Naive thymus-derived CD8-positive, alpha-beta T cell (primary cell): ENCODE data around the gene CEP70. TPM values are rescaled to one million over a fixed set of nuclear protein-coding genes. Genes with fewer than 3 reads are reported as not detected.

Experiments used
- ATAC-seq, 2 donors: fragments of 150-1000 bp; cut with Tn5 transposase in 1 of 2; sonication (Bioruptor Pico), chemical (Tn5 transposase) in 1 of 2; 1 replicate in 1 of 2; 2 replicates in 1 of 2; pipeline ENCODE4 v1.10.0; 2021; ENCODE audit warnings: mild to moderate bottlenecking in 2 of 2, moderate library complexity in 2 of 2
- POLR2A ChIA-PET: fragments of 350-600 bp; sonication (Branson Sonifier 250); formaldehyde crosslinking; loops from one replicate; lab custom pipeline; 2021; ENCODE audit warnings: antibody characterized with exemption; lab: Charles Lee
- DNase-seq, 10 donors: peaks; one replicate each; pipeline versions ENCODE4 v3.0.0 to v3.0.0-alpha.2; 2020 to 2022
- H3K27ac Mint-ChIP-seq, 10 donors: one replicate each; pipeline ENCODE4 v1.8.0; 2020 to 2022; ENCODE audit warnings: mild to moderate bottlenecking in 10 of 10, mixed read lengths in 10 of 10, moderate library complexity in 4 of 10, inconsistent platforms in 1 of 10
- H3K27me3 Mint-ChIP-seq, 5 donors: one replicate each; pipeline ENCODE4 v1.8.0; 2021 to 2022; ENCODE audit warnings: mixed read lengths in 5 of 5
- H3K36me3 Mint-ChIP-seq, 3 donors: one replicate each; pipeline ENCODE4 v1.8.0; 2020 to 2022; ENCODE audit warnings: mixed read lengths in 3 of 3, mild to moderate bottlenecking in 2 of 3, inconsistent platforms in 1 of 3
- H3K4me1 Mint-ChIP-seq, 4 donors: one replicate each; pipeline ENCODE4 v1.8.0; 2021 to 2022; ENCODE audit warnings: mixed read lengths in 4 of 4
- H3K4me3 Mint-ChIP-seq, 10 donors: one replicate each; pipeline ENCODE4 v1.8.0; 2020 to 2022; ENCODE audit warnings: mild to moderate bottlenecking in 10 of 10, mixed read lengths in 10 of 10, moderate library complexity in 6 of 10, inconsistent platforms in 1 of 10
- H3K9me3 Mint-ChIP-seq, 9 donors: one replicate each; pipeline ENCODE4 v1.8.0; 2020 to 2022; ENCODE audit warnings: mixed read lengths in 9 of 9, mild to moderate bottlenecking in 3 of 9, inconsistent platforms in 1 of 9, moderate library complexity in 1 of 9
- polyA plus RNA-seq, 3 donors: library from polyadenylated mRNA; unstranded; fragments of 300-500 nt; fragmentation: Illumina TruSeq; gene quantifications; one replicate each; pipeline ENCODE4 v1.2.3, GENCODE V29; 2021
- total RNA-seq, 8 experiments: library from RNA in 2 of 8; stranded (reverse) in 2 of 8; gene quantifications; one replicate each; pipeline ENCODE4 v1.2.3 and lab custom pipeline; 2021 to 2026

Gene CEP70
- total and polyA plus RNA-seq, 5 experiments from 2014 or later: 12.3 to 37.1 (median 16.8) TPM

- Mint-ChIP-seq H3K4me1 (peaks cover 0 to 2% (median under 1%) of the 10 kb centered on the region in 4 donors), H3K27me3 (peaks cover 0 to 4% (median 0%) of the 10 kb centered on the region in 5 donors), H3K36me3 (no peaks in the 10 kb centered on the region), H3K4me3 (no peak overlapping the region), H3K9me3 (no peaks in the 10 kb centered on the region), H3K27ac (no peak overlapping the region)
- ATAC-seq (no peak), DNase-seq (no peak)
- POLR2A ChIA-PET: no interaction called here
These were observed 142.4 kb downstream of the CEP70 start for GRCh38 chr3:138451595-138452162.

- Mint-ChIP-seq H3K27ac (no peak overlapping the region), H3K4me3 (no peak overlapping the region), H3K9me3 (no peaks in the 10 kb centered on the region), H3K27me3 (peaks cover 0 to 4% (median 0%) of the 10 kb centered on the region in 5 donors), H3K4me1 (peaks cover 0 to 1% (median 0%) of the 10 kb centered on the region in 4 donors), H3K36me3 (no peaks in the 10 kb centered on the region)
- ATAC-seq (no peak), DNase-seq (no peak)
- POLR2A ChIA-PET: no interaction called here
These were observed 143.2 kb downstream of the CEP70 start for GRCh38 chr3:138450704-138451424.

GRCh38 chr3:138450181-138450580 is 143.9 kb downstream of the CEP70 start:
- H3K9me3 Mint-ChIP-seq: no peaks in the 10 kb centered on the region
- ATAC-seq: no peak
- H3K27ac Mint-ChIP-seq: no peak overlapping the region
- H3K4me3 Mint-ChIP-seq: no peak overlapping the region
- peaks cover 0 to 1% (median 0%) of the 10 kb centered on the region in 4 donors for H3K4me1 Mint-ChIP-seq
- DNase-seq: no peak
- POLR2A ChIA-PET: no interaction called here
- H3K36me3 Mint-ChIP-seq: no peaks in the 10 kb centered on the region
- peaks cover 0 to 4% (median 0%) of the 10 kb centered on the region in 5 donors for H3K27me3 Mint-ChIP-seq

- Mint-ChIP-seq H3K36me3 (no peaks in the 10 kb centered on the region), H3K4me3 (no peak overlapping the region), H3K4me1 (peaks cover 0 to under 1% (median 0%) of the 10 kb centered on the region in 4 donors), H3K27me3 (peaks cover 0 to 4% (median 0%) of the 10 kb centered on the region in 5 donors), H3K9me3 (no peaks in the 10 kb centered on the region), H3K27ac (no peak overlapping the region)
- DNase-seq (no peak), ATAC-seq (no peak)
- POLR2A ChIA-PET: no interaction called here
These were observed 144.6 kb downstream of the CEP70 start for GRCh38 chr3:138449490-138449889.

- H3K4me1 Mint-ChIP-seq: no peaks in the 10 kb centered on the region
- no peaks in the 10 kb centered on the region for H3K9me3 Mint-ChIP-seq
- no peaks in the 10 kb centered on the region for H3K36me3 Mint-ChIP-seq
- POLR2A ChIA-PET: interaction anchor here (0.7 kb wide), 1 partner anchor 1291 kb away, joined by 7 read pairs; no protein-coding TSS in a partner anchor
- no peak overlapping the region for H3K4me3 Mint-ChIP-seq
- peak overlapping the region in 1 of 10 donors; percentile 19 for H3K27ac Mint-ChIP-seq
- ATAC-seq (no peak), DNase-seq (no peak)
- peaks cover 0 to 1% (median 0%) of the 10 kb centered on the region in 5 donors for H3K27me3 Mint-ChIP-seq
These were observed 145.4 kb downstream of the CEP70 start for GRCh38 chr3:138448631-138449030.

GRCh38 chr3:138445654-138446053 is 148.4 kb downstream of the CEP70 start:
- no peak for ATAC-seq
- Mint-ChIP-seq H3K36me3 (no peaks in the 10 kb centered on the region), H3K27me3 (peaks cover 0 to 1% (median 0%) of the 10 kb centered on the region in 5 donors), H3K27ac (peak overlapping the region in 1 of 10 donors; percentile 28), H3K9me3 (no peaks in the 10 kb centered on the region), H3K4me3 (no peak overlapping the region), H3K4me1 (no peaks in the 10 kb centered on the region)
- DNase-seq: no peak
- POLR2A ChIA-PET: no interaction called here

- Mint-ChIP-seq H3K4me1 (no peaks in the 10 kb centered on the region), H3K36me3 (no peaks in the 10 kb centered on the region), H3K27ac (peak overlapping the region in 1 of 10 donors; percentile 28), H3K9me3 (no peaks in the 10 kb centered on the region), H3K4me3 (no peak overlapping the region), H3K27me3 (peaks cover 0 to 1% (median 0%) of the 10 kb centered on the region in 5 donors)
- POLR2A ChIA-PET: no interaction called here
- DNase-seq: peak in 1 of 10 donors; percentile 16
- no peak for ATAC-seq
These were observed 148.8 kb downstream of the CEP70 start for GRCh38 chr3:138445236-138445635.

Other genes starting within 250 kb of the CEP70 start
- gene MRAS, start 245.7 kb downstream of the CEP70 start, total RNA-seq: under 1 TPM in 1 of 2 experiments, not detected in 1; 0.13 TPM
- not detected for gene MRAS, start 245.7 kb downstream of the CEP70 start, polyA plus RNA-seq
- under 1 TPM in 1 of 2 experiments, not detected in 1; 0.39 TPM for gene ESYT3, start 159.6 kb downstream of the CEP70 start, total RNA-seq
- not detected for gene ESYT3, start 159.6 kb downstream of the CEP70 start, polyA plus RNA-seq
- 1 to 10 TPM; 5.6 to 6.5 TPM for gene FAIM, start 14.5 kb upstream of the CEP70 start, total RNA-seq
- 1 to 10 TPM; 8.7 to 9.7 (median 9.6) TPM for gene FAIM, start 14.5 kb upstream of the CEP70 start, polyA plus RNA-seq
- 10 to 100 TPM; 30.4 to 34.2 TPM for gene PIK3CB, start 240.7 kb upstream of the CEP70 start, total RNA-seq
- 10 to 100 TPM in 2 of 3 donors, 1 to 10 TPM in 1; 8.9 to 13.4 (median 10.1) TPM for gene PIK3CB, start 240.7 kb upstream of the CEP70 start, polyA plus RNA-seq